22Rv1 (cell line): Measurements from ENCODE around the gene VRK3.

Source experiments
- CTCF ChIP-seq: fragments of 450-650 bp; IDR thresholded peaks from 2 replicates; pipeline ENCODE4 v1.5.1; 2017; ENCODE audit warnings: mild to moderate bottlenecking
- ZFX ChIP-seq: fragments of 450-650 bp; IDR thresholded peaks from 2 replicates; pipeline ENCODE4 v1.6.1; 2017; ENCODE audit warnings: antibody characterized with exemption, borderline replicate concordance

- TF ChIP-seq CTCF (no peak), ZFX (no peak)
These were observed 43.3 kb downstream of the VRK3 start for GRCh38 chr19:49981603-49982593.
